Measurements from ENCODE around the gene ZBTB5.

ZBTB5 gene

DNA sequence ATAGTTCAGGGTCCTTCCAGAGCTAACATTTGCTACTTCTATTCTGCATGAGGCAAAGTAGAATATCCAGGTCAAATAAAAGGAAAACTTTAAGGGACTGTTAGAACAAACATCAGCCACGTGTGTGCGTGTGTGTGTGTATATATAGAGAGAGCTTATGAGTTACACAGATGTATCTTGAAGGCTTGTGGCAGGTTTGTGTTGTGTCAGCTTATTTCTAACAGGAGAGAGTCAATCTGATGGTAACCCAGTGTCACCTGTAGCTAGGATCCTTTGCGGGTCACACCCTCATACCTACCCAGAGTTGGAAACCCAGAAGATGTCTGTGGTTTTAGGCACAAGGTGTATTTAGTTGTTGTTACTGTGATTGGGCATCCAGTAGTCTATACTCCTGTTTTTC lies 33.2 kb upstream of the ZBTB5 start:
- no peak for TF ChIP-seq EZH2phosphoT487 (conservative IDR thresholded peaks at IDR 0.05; ENCODE audit: low read length)
- TF ChIP-seq, protein P1, sequence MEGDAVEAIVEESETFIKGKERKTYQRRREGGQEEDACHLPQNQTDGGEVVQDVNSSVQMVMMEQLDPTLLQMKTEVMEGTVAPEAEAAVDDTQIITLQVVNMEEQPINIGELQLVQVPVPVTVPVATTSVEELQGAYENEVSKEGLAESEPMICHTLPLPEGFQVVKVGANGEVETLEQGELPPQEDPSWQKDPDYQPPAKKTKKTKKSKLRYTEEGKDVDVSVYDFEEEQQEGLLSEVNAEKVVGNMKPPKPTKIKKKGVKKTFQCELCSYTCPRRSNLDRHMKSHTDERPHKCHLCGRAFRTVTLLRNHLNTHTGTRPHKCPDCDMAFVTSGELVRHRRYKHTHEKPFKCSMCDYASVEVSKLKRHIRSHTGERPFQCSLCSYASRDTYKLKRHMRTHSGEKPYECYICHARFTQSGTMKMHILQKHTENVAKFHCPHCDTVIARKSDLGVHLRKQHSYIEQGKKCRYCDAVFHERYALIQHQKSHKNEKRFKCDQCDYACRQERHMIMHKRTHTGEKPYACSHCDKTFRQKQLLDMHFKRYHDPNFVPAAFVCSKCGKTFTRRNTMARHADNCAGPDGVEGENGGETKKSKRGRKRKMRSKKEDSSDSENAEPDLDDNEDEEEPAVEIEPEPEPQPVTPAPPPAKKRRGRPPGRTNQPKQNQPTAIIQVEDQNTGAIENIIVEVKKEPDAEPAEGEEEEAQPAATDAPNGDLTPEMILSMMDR (IDR thresholded peaks at IDR 0.05; ENCODE audit: insufficient read depth, low read length, poor library complexity, severe bottlenecking), result no peak
- no peaks in the 10 kb centered on the region for H3K9me3 ChIP-seq (ENCODE audit: insufficient read depth, low read length)
- H3K4me2 ChIP-seq (ENCODE audit: low read depth, low read length, poor library complexity, severe bottlenecking), result no peak overlapping the region
- peaks cover 11% of the 10 kb centered on the region; the same call in 1 of the 2 replicates for H3K79me2 ChIP-seq (ENCODE audit: insufficient read depth, low read length)
- H3K36me3 ChIP-seq (ENCODE audit: low read length), result peaks cover 64% of the 10 kb centered on the region
- no peak overlapping the region for H2AFZ ChIP-seq (ENCODE audit: low read depth, low read length, severe bottlenecking)
- H3K9me2 ChIP-seq (replicated peaks; ENCODE audit: insufficient read depth, low read length), result no peaks in the 10 kb centered on the region
- no peaks in the 10 kb centered on the region for H3F3A ChIP-seq (ENCODE audit: insufficient read depth)
- no peak overlapping the region for H3K9ac ChIP-seq (ENCODE audit: low read length)
- H3K27me3 ChIP-seq (ENCODE audit: low read length), result no peaks in the 10 kb centered on the region
- no peaks in the 10 kb centered on the region for H4K20me1 ChIP-seq (ENCODE audit: low read depth, low read length)
- H3K27ac ChIP-seq (ENCODE audit: low read depth, low read length), result no peak overlapping the region
- no peak overlapping the region for H3K4me3 ChIP-seq (ENCODE audit: insufficient read depth, low read length, poor library complexity, severe bottlenecking)

DNA sequence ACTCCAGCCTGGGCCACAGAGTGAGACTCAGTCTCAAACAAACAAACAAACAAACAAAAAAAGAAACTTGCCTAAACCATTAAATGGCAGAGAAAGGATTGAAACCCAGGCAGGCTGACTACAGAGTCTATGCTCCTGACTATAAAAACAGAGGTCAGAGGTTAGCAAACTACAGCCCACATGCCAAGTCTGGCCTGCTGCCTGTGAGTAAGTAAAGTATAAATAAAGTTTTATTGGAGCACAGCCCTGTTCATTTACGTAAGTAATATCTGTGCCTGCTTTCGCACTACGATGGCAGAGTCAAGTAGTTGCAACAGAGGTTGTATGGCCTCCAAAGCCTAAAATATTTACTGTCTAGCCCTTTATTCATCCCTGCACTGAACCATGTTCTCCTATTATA lies 32.1 kb upstream of the ZBTB5 start:
- Histone ChIP-seq H4K20me1 (ENCODE audit: low read depth, low read length) (no peaks in the 10 kb centered on the region), H3K9me2 (replicated peaks; ENCODE audit: insufficient read depth, low read length) (no peaks in the 10 kb centered on the region), H3K9ac (ENCODE audit: low read length) (no peak overlapping the region), H3K4me3 (ENCODE audit: insufficient read depth, low read length, poor library complexity, severe bottlenecking) (no peak overlapping the region), H3K27me3 (ENCODE audit: low read length) (no peaks in the 10 kb centered on the region), H3K36me3 (ENCODE audit: low read length) (peaks cover 65% of the 10 kb centered on the region), H3F3A (ENCODE audit: insufficient read depth) (no peaks in the 10 kb centered on the region), H3K27ac (ENCODE audit: low read depth, low read length) (no peak overlapping the region), H3K9me3 (ENCODE audit: insufficient read depth, low read length) (no peaks in the 10 kb centered on the region), H3K79me2 (ENCODE audit: insufficient read depth, low read length) (peaks cover 11% of the 10 kb centered on the region; the same call in 1 of the 2 replicates), H2AFZ (ENCODE audit: low read depth, low read length, severe bottlenecking) (no peak overlapping the region), H3K4me2 (ENCODE audit: low read depth, low read length, poor library complexity, severe bottlenecking) (no peak overlapping the region)
- TF ChIP-seq, protein P1 (IDR thresholded peaks at IDR 0.05; ENCODE audit: insufficient read depth, low read length, poor library complexity, severe bottlenecking), result no peak

DNA sequence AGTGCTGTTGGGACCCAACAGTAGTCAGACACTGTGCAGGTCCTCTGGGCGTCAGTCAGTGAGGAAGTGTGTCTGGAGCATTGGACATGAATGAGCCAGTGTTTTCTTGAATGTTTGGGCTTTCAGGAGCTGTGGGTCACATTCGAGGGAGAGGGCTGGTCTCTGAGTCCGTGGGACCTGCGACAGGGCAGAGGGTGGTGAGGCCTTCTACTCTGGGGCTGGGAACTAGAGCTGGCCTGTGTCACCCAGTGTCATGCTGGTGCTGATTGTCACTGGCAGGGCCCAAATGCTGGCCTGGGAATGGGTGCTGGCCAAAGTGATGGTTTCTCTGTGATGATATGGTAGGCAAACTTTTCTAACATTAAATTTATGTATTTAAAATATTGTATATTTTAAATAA lies 30.8 kb upstream of the ZBTB5 start:
- Histone ChIP-seq H2AFZ (ENCODE audit: low read depth, low read length, severe bottlenecking) (no peak overlapping the region), H3K27ac (ENCODE audit: low read depth, low read length) (no peak overlapping the region), H3K9ac (ENCODE audit: low read length) (no peak overlapping the region), H3K4me3 (ENCODE audit: insufficient read depth, low read length, poor library complexity, severe bottlenecking) (no peak overlapping the region), H3K36me3 (ENCODE audit: low read length) (peaks cover 61% of the 10 kb centered on the region), H4K20me1 (ENCODE audit: low read depth, low read length) (no peaks in the 10 kb centered on the region), H3K9me3 (ENCODE audit: insufficient read depth, low read length) (no peaks in the 10 kb centered on the region), H3F3A (ENCODE audit: insufficient read depth) (no peaks in the 10 kb centered on the region), H3K79me2 (ENCODE audit: insufficient read depth, low read length) (peaks cover 11% of the 10 kb centered on the region; the same call in 1 of the 2 replicates), H3K4me2 (ENCODE audit: low read depth, low read length, poor library complexity, severe bottlenecking) (no peak overlapping the region), H3K9me2 (replicated peaks; ENCODE audit: insufficient read depth, low read length) (no peaks in the 10 kb centered on the region), H3K27me3 (ENCODE audit: low read length) (no peaks in the 10 kb centered on the region)
- TF ChIP-seq, protein P1 (IDR thresholded peaks at IDR 0.05; ENCODE audit: insufficient read depth, low read length, poor library complexity, severe bottlenecking), result no peak
- no peak for TF ChIP-seq EZH2phosphoT487 (conservative IDR thresholded peaks at IDR 0.05; ENCODE audit: low read length)
